ENCODE measurements around the gene FER.

GRCh38 chr5:109060378-109061025 is 312.8 kb downstream of the FER start:
- TF ChIP-seq CTCF (conservative IDR thresholded peaks at IDR 0.05; ENCODE audit: low read length) (no peak), EZH2phosphoT487 (IDR thresholded peaks at IDR 0.05; ENCODE audit: borderline replicate concordance, low read depth, low read length) (no peak)

All from OCI-LY7 (cell line).